GM18499 (cell line): ENCODE results near the gene HPGD.
"Not testable (repeated sequence)": the region's sequence is repeated elsewhere in the genome, so short reads cannot be mapped to it uniquely, and the experiment has no call there.

Experiments used
- ATAC-seq: cut with Tn5 transposase; IDR thresholded peaks from one replicate; pipeline ENCODE4 v1.9.1; 2021; ENCODE audit warnings: moderate number of reproducible peaks; ENCODE audit not compliant: insufficient read depth, unreplicated experiment

The HPGD gene

DNA sequence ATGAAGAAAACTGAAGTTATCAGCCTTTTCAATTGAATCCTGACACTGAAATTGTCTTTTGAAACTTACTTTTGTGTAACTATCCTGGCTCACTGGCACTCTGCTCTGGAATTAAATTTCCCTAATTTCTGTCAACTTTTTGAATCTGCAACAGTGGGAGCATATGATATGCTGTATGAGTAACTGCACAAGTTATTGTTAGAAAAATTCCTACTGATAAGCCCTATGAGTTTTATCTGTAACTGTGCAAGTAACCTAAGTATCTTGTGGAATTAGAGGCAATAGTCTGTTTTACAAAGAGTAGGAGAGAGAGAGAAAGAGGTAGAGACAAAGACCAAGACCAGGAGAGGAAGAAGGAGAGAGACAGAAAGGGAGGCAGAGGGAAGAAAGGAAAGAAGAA lies 9.2 kb upstream of the HPGD start:
- ATAC-seq = no peak

DNA sequence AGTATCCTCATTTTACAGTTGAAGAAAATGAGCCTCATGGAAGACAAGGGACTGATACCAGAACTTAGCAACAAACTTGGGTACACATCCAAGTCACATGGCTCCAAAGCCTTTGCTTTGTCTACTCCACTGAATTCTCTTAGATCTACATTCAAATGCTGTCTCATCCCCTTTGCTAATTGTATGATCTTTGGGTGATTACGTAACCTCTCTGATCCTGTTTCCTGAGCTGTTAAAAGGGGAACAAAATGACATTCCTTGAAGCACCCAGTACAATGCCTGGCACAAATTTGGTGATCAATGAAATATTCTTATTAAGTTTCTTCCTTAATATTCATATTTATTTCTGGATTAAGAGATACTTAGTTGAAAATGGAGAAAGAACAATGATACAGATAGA lies 5.9 kb upstream of the HPGD start:
- ATAC-seq = no peak

DNA sequence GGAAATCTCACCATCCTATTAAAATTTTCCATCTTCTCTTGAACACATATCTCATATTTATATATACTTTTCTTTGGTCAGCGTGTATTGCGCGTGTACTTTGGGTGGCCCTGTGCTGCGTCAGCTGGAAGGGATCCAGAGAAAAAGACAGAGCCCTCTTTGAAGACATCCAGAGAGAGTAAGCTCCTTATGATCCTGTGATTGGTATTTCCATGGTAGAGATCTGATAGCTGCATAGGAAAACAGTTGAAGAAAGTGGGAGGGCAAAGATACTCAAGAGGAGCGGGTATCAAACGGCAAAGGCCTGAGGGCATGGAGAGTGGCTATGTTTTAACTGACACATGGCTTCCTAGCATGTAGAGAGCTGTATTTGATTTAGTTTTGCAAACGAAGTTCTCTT lies 4.4 kb upstream of the HPGD start:
- ATAC-seq = no peak

DNA sequence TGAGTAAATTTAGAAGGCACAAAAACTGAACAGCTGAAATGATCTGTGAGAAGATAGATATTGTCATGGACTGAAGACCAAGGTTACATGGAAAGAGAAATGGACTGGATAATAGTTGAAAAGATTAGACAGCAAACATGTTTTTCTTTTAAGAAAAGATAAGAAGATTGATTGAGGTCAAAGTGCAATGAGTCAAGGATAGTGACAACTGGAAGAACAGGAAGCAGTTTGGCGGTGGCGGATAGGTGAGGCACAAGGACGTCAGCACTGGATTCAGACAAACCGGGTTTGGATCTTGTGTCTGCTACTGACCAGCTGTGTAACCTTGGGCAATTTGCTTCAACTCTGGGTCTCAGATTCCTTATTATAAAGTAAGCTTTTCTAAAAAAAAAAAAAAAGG lies 2.0 kb upstream of the HPGD start:
- ATAC-seq = no peak

DNA sequence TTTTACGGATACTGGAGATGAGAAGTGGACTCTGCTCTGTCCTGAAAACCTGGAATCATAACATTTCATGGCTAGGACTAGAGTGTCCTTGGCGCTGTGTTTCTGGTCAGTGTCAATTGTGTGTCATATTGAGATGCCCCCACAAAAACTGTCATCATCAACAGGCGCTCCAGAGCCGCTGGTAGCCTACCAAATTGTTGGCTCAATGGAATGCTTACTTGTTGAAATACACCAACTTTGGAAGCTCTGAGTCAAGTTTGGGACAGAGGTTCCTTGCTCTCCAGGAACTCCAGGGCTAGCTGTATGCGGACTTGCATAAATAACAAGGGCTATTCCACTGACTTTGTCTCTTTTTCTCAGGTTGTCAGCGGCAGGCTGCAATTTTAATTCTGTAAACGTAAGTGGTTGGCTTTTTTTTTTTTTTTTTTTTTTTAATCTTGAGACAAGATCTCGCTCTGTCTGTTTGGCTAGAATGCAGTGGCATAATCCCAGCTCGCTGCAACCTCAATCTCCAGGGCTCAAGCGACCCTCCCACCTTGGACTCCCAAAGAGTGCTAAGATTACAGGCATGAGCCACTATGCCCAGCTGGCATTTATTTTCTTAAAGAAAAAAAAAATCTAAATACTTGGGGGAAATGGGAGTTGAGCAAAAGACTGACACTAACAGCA lies 871 bp upstream of the HPGD start:
- ATAC-seq = no peak

DNA sequence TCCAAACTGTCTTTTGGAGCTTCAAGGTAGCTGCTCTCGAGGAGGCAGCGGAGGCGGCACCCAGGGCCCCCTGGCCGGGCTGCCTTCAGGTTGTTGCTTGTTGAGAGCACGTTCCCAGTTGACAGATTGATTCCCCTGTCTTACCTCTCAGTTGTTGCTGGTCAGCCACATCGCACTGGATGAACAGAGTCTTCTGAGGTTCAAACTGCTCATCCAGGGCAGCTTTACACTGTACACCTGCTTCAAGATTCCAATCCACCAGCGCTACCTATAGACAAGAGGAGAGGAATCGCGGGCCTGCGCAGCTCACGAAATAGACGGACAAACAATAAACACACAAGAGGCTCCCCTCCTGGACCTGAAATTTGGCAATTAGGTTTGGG lies 497 bp downstream of the HPGD start:
- no peak for ATAC-seq

DNA sequence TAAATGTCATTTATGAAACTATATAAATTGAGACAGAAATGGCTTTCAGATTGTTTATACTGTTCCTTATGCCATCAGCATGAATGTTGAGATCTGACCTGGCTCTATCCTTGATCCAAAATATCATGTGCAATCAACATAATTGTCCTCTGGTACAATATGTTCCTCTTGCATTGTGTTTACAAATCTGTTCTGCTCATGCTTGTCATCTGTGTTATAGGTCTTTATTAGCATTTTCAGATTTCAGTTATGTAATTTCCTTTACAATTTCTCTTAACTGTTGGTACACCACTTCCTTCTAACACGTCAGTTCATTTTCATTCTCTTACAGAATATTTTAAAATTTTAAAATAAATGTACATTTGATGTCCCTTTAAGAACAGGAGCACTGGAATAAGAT lies 1.6 kb downstream of the HPGD start:
- no peak for ATAC-seq

DNA sequence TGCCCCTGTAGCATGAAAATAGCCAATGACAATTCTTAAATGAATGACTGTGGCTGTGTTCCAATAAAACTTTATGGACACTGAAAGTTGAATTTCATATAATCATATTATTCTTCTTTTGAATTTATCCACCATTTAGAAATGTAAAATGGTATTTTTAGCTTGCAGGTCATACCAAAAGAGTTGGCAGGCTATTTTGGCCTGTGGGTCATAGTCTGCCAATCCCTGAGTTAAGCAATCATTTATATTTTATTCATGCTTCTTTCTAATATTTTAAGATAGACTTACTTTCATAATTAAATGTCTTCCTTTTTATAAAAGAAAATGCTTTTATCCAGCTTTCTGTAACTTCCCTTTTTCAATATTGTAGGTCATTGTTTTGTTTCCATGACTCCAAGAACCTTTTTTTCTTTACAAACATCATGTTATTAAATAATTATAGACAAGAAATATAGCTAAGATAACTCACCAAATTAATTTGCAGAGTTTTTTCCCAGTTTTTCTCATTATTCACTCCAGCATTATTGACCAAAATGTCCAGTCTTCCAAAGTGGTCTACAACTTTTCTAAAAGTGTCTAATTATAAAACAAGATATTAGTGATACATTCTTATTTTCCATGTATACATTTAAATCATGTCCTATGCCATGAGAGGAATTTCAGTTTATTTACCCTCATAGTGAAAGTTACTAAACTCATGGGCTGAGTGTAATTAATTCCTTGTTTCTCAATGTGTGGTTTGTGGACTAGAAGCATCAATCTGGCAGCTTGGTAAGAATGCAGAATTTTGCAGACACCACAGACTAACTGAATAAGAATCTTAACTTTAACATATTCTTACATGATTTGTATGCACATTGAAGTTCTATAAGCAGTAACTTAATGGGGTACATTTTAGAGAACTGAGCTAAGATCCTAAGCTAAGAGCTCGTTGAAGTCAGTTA lies 4.5 kb downstream of the HPGD start:
- ATAC-seq = no peak

DNA sequence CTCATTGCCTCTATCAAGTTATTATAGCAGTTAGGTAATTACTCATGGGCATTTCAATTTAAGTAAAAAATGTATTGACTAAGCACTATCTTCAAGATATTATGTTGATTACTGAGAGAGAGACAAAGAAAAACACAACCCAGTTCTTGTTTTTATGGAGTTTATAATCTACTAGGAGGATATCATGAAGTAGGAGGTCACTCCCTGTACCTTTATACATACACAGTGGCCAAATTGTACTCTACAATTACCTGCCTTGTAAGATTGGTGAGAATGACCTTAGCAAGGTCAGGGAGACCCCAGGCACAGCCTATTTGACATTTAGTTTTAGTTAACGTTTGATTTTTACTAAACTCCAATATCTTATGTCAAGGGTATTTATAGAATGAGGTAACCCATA lies 5.5 kb downstream of the HPGD start:
- ATAC-seq = no peak

DNA sequence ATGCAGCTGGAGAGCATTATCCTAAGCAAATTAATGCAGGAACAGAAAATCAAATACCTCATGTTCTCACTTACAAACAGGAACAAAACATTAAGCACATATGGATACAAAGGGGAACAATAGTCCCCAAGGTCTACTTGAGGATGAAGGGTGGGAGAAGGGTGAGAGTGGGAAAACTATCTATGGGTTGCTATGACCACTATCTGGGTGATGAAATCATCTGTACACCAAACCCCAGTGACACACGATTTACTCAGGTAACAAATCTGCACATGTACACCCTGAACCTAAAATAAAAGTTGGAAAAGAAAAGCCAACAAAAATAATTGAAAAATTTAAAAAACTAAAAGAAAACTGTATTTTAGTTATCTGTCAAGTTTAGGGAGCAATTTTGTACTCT lies 5.9 kb downstream of the HPGD start:
- no peak for ATAC-seq

DNA sequence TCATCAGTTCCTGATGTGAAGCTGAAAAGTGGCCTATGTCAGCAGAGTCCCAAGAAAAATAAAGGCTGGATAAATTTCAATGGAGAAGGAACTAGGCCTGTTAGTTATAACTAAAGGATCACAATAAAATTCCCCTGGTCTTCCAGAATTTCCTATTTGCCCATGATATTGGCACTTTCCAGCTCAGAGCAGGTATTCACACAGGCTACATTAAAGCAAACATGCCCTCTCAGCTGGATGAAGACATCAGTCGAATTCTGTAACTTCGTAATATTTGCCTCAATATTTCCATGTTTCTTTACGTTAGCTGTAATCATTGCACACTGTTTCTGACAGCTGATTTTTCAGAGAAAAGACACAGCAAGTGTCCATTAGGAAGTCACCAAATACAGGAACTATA lies 9.5 kb downstream of the HPGD start:
- ATAC-seq = no peak

DNA sequence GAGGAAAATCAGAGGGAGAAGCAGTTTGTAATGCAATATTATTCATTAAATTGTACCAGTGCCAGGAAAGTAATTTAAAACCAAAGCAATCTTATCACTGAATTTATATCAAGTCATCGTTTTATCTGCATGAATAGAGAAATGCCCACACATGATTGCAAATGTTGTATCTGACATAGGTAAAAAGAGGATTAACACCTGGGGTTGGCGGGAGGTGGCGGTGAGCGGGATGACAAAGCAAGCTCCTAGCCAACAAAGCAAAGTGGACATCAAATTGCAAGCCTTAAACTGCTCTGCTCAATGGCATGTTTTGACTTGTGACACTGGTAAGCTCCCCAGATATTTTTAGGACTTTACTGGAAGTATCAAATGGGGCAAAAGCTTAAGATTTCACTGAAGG lies 16.4 kb downstream of the HPGD start:
- ATAC-seq = no peak

DNA sequence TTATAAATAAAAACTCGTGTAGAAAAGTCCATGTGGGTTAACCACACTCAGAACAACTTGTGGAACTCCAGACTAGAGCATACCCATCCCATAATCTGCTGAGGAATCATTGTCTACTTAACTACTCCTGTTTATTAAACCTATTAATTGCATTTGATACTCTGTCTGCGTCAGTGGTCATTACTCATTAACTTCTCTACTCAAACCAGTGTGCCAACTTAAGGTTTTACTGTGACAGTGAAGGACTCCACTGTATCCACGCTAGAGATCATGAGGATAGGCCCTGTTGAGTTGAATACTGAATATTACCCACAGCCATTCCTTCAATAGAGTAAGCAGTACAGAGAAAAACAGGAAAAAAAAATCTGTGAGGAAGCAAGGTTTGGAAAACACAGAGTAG lies 17.3 kb downstream of the HPGD start:
- no peak for ATAC-seq

DNA sequence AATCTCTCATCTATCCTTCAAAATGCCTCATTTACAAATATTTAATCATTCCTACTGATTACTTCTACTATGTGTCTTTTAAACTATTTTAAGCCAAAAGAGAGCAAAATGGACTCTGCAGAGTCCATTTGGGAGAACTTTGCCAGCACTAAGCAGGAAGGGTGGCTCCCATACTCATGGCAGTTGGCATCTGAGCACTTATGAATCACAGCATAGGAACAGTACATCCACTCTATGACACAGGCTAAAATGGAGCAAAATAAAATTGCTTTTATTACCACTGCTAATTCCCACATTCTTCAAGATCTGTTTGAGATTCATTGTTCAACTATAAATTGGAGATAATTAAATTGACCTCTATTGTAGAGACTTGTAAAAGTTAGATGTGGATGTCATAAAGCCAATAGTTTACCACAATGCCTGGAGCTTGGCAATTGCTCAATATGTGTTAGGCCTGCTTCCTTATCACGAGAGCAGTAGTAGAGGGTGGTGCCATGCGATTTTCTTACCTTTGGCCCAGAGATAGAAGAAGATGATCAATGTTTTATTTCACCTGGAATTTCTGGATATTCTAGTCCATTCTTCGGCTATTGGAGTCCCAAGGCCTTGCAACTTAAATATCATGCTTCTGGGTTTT lies 19.1 kb downstream of the HPGD start:
- ATAC-seq = no peak

DNA sequence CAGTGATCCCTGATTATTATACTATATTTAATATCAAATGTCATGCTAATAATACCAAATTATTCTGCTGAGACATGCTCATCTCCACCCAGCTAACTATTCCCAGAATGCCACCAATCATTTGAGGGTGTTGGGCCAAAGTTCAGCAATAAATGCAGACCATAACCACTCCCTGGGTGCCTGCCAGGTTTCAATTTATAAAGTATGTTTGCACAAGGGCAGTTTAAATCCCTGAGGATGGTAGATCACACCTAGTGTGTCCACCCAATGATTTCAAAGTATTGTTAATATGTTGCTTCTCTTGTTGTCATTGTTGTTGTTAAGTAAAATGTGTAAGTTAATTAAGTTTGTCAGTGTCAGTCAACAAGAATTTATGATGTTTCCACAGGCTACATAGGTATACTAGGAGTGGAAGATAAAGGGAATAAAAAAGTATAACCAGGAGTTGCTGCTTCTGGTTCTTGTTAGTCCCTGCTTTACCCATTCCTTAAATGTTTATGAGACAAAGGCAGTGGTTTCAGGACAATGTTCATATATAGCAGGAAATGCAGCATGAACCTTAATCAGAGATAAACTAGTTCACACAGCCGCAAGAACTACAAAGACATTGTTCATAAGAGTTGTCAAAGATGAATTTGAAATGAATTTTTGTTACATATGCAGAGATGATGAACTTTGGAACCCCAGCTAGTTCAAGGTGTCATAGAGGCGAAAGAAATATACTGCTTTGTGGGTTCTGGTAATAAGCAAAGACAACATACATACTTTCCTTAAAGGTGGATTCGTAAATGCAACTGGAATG lies 25.5 kb downstream of the HPGD start:
- ATAC-seq = no peak

DNA sequence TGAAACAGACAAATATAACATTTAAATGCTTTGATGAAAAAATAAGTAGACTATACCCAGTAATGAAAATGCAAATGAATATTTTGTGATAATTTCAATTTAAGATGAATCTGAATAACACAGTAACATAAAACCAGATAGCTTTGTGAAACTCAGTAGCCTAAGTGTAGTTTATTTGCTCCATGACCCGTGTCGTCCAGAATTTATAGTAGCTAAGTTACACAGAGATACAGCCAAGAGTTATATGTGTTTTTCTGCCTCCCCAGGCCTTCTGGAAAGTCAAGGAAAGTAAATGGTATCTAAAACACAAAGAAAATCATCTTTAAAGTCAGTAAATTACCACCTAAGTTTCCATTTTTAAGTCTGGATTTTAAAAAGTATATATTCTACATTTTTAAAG lies 26.7 kb downstream of the HPGD start:
- ATAC-seq = no peak

DNA sequence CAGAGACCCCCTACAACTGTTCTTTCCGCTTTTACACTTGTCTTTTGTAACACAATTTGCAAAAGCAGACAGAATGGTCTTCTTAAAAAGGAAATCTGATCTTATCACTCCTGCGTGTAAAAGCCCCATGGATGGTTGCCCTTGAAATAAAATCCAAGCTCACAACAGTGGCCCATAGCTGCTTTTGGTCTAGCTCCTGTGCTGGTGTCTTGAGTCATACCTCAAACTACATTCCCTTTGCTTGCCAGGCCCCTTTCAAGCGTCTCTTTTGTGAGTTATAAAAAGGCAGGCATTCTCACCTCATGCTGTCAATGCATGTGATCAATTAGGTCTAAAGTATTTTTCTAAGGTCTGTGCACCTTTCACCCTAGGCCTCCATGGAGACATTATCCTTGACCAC lies 27.6 kb downstream of the HPGD start:
- ATAC-seq = no peak

DNA sequence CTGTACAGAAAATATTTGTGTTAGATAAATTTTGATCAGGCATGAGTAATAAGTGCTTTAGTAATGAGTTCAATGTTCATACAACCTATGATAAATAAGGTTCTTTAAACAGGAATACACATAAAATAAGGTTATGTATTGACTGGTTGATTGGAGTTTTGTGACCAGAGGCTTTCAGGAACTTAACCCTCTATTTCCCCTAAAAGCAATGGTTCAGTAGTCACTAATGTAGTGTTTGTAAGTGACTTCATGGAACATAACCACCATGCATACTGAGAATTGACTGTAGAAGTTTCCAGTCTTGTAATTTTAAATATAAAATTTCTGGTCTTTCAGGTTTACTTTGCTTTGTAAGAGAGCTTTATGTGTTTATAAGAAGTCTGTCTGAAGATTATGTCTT lies 28.1 kb downstream of the HPGD start:
- ATAC-seq = no peak

DNA sequence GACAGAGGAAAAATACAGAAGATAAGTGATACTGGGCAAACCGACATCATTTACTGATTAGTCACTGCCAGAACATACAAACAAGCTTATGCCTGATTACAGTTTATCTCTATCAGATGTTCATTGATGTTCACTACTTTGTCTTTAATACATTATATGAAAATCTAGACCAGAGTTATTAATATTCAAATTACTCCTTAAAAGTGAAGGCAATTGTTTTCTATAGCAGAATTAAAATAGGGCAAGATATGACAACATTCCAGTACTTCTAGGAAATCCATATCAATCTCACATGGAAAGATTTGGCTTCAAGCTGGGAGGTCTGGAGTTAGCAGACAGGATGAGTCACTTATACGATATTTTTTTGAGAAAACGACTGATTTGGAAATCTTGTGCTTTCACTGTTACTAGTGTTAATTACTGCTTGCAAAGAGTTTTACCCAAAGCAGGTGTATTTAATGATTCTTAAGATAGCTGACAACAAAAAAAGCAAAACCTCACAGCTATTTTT lies 31.8 kb downstream of the HPGD start:
- no peak for ATAC-seq

DNA sequence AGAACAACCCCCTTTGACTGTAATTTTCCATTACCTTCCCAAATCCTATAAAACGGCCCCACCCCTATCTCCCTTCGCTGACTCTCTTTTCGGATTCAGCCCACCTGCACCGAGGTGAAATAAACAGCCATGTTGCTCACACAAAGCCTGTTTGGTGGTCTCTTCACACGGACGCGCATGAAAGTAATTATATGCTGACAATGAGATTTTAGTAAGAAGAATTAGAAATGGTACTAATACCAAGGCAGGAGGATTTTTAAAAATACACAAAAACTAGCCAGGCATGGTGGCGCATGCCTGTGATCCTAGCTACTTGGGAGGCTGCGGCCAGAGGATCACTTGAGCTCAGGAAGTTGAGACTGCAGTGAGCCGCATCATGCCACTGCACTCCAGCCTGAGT lies 33.9 kb downstream of the HPGD start:
- ATAC-seq = not testable (repeated sequence)
